Measurements from ENCODE around the gene PEX5. TPM values are rescaled to one million over a fixed set of nuclear protein-coding genes. Genes with fewer than 3 reads are reported as not detected.
A peak's percentile ranks its signal among the peaks of the same experiment; 100 is the strongest.

PEX5 gene
- total and polyA plus RNA-seq, 2 of the 8 experiments (the other 6 are each of a cell fraction or from before 2014, with no cell fraction given), result 16.8 to 50.5 TPM

DNA sequence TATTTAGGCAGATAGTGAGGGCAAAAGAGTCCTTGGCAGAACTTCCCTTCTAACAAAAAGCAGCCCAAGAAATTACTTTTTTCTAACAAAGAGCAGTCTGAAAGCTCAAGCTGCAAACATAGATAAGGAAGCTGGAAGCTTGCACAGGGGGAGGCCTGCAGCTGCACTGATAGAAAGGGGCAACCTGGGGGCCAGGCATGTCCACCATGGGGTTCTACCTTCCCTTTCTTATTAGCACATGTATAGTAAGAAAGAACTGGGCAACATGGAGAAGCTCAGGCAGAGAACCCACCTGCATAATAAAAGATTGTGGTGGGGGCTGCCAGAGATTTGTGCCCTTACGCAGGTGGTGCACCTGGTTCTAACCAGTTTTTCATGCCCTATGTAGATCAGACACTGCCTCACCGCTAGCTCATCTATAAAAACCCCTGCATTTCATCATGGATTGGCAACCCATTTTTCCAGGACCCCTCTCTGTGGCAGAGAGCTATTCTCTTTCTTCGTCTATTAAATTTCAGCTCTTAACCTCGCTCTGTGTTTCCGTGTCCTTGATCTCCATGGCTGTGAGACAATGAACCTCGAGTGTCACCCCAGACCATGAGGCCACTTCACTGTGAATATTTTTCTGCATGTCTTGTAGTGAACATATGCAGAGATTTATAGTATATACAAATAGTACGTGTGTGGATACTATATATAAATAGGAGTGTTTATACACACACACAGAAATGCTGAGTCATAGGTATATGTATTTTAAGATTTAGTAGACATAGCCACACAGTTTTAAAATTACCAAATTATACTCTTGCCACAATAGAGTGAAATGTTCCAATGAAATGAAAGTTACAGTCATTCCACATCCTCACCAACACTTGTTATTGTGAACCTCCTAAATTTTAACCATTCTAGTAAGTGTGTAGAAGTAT, 53.0 kb downstream of the PEX5 start:
- H2AFZ ChIP-seq (ENCODE audit: low read length), result no peak overlapping the region
- H3K9ac ChIP-seq (replicated peaks in 1 of 4; ENCODE audit: extremely low read depth in 1 of 4, low read depth in 3 of 4, low read length in 3 of 4), result no peak overlapping the region
- no peak overlapping the region for H4K8ac ChIP-seq (ENCODE audit: extremely low read depth, insufficient read depth, low read length)
- peaks cover 0 to 4% of the 10 kb centered on the region in 2 experiments; a peak in 1 of 4 replicates for H3K9me3 ChIP-seq (ENCODE audit: insufficient read depth in 2 of 2, low read depth in 1 of 2, low read length in 1 of 2)
- no peak overlapping the region for H4K91ac ChIP-seq (replicated peaks; ENCODE audit: insufficient read length, low read length)
- H3K36me3 ChIP-seq (ENCODE audit: control insufficient read depth in 2 of 4, insufficient read depth in 4 of 4, low read length in 3 of 4), result no peaks in the 10 kb centered on the region; a peak in 1 of 8 replicates
- peaks cover 0 to 1% (median 0%) of the 10 kb centered on the region in 4 experiments; a peak in 1 of 7 replicates for H3K27me3 ChIP-seq (replicated peaks in 1 of 4; ENCODE audit: control insufficient read depth in 3 of 4, extremely low read depth in 1 of 4, insufficient read depth in 3 of 4, low read length in 3 of 4)
- H3K4ac ChIP-seq (replicated peaks; ENCODE audit: insufficient read length, low read depth, low read length), result no peak overlapping the region
- H3K79me1 ChIP-seq (ENCODE audit: low read depth, low read length), result no peaks in the 10 kb centered on the region
- H3K18ac ChIP-seq (ENCODE audit: extremely low read depth, low read length), result no peak overlapping the region
- H3K23me2 ChIP-seq (ENCODE audit: low read depth, low read length), result no peaks in the 10 kb centered on the region
- H3K27ac ChIP-seq (ENCODE audit: low read depth, low read length), result no peak overlapping the region
- H3K79me2 ChIP-seq (ENCODE audit: control insufficient read depth in 1 of 2, insufficient read depth in 2 of 2, low read length in 2 of 2), result no peaks in the 10 kb centered on the region
- H2BK5ac ChIP-seq (ENCODE audit: low read depth, low read length), result no peak overlapping the region
- no peak overlapping the region for H3K56ac ChIP-seq (replicated peaks; ENCODE audit: insufficient read length, low read depth, low read length)
- no peak overlapping the region for H2BK120ac ChIP-seq (replicated peaks; ENCODE audit: low read depth, low read length)
- H3K4me1 ChIP-seq (replicated peaks in 1 of 4; ENCODE audit: control insufficient read depth in 3 of 4, insufficient read depth in 4 of 4, low read length in 3 of 4), result no peaks in the 10 kb centered on the region; a peak in 1 of 7 replicates
- H2BK12ac ChIP-seq (ENCODE audit: low read depth, low read length), result no peak overlapping the region
- no peak overlapping the region for H4K5ac ChIP-seq (ENCODE audit: insufficient read length, low read depth, low read length)
- no peak overlapping the region for H3K14ac ChIP-seq (ENCODE audit: insufficient read length)
- no peak overlapping the region for H2AK5ac ChIP-seq (ENCODE audit: low read depth, low read length)
- no peak overlapping the region for H3K4me2 ChIP-seq (ENCODE audit: insufficient read depth in 1 of 2, low read depth in 2 of 2, low read length in 2 of 2)
- DNase-seq (ENCODE audit: low read depth in 1 of 2, low spot score in 2 of 2), result no peak
- no peak overlapping the region for H3K4me3 ChIP-seq (ENCODE audit: extremely low read depth in 1 of 4, insufficient read depth in 2 of 4, low read depth in 3 of 4, low read length in 4 of 4)
- CTCF ChIA-PET (ENCODE audit: partially characterized antibody), result interaction anchor here (0.7 kb wide), 1 partner anchor 218 kb away, joined by 3 read pairs; no protein-coding TSS in a partner anchor
- no peaks in the 10 kb centered on the region for H4K20me1 ChIP-seq (replicated peaks in 1 of 2; ENCODE audit: control insufficient read depth in 1 of 2, insufficient read depth in 2 of 2, low read length in 2 of 2)
- TF ChIP-seq CHD2 (IDR thresholded peaks at IDR 0.05; ENCODE audit: low read length) (no peak), MAFK (IDR thresholded peaks at IDR 0.05; ENCODE audit: low read depth, low read length) (peak; percentile 31; the same call in 1 of the 2 replicates), BACH1 (IDR thresholded peaks at IDR 0.05; ENCODE audit: low read length) (peak; percentile 71)
- FAIRE-seq, result no peak
- no peak overlapping the region for H2BK20ac ChIP-seq (ENCODE audit: low read length)
- no peak overlapping the region for H3K23ac ChIP-seq (ENCODE audit: insufficient read length)
- POLR2A ChIA-PET (ENCODE audit: partially characterized antibody), result interaction anchor here (0.6 kb wide), 1 partner anchor 78 kb away, joined by 3 read pairs; no protein-coding TSS in a partner anchor
- H2BK15ac ChIP-seq (ENCODE audit: low read length), result no peak overlapping the region
- WGBS, 2 experiments (ENCODE audit: extremely low coverage in 1 of 2, insufficient coverage in 1 of 2, insufficient read length in 1 of 2, insufficient replicate concordance in 2 of 2, low coverage in 1 of 2, low lambda C conversion rate in 2 of 2, missing lambda C conversion rate in 1 of 2), result 94% methylated on average over 7 of the region's 7 CpGs; no CpG with 5 or more reads in 1 of the 2 experiments
